Measurements from ENCODE around the gene CRB1.

DNA sequence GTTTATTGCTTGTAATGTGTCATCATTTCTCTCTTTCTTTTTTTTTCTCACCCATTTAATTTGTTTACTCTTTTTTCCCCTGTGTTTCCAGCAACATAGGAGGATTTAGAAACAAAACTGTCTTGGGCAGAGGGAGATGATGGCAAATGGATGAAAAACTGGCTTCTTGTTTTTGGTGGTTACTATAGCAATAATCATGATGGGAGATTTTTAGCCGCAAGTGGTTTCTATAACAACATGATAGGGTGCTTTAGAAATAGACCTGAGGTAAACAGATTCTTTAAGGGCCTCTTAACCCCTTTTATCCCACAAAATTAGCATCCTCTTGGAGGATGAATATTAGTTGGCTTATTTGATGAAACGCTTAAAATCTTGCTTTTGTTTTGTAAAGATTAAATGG is 51.6 kb downstream of the CRB1 start:
- no peak for TF ChIP-seq TCF4 (CRISPR knock-in tag; IDR thresholded peaks at IDR 0.05; ENCODE audit: borderline replicate concordance)
- TF ChIP-seq, protein P1, sequence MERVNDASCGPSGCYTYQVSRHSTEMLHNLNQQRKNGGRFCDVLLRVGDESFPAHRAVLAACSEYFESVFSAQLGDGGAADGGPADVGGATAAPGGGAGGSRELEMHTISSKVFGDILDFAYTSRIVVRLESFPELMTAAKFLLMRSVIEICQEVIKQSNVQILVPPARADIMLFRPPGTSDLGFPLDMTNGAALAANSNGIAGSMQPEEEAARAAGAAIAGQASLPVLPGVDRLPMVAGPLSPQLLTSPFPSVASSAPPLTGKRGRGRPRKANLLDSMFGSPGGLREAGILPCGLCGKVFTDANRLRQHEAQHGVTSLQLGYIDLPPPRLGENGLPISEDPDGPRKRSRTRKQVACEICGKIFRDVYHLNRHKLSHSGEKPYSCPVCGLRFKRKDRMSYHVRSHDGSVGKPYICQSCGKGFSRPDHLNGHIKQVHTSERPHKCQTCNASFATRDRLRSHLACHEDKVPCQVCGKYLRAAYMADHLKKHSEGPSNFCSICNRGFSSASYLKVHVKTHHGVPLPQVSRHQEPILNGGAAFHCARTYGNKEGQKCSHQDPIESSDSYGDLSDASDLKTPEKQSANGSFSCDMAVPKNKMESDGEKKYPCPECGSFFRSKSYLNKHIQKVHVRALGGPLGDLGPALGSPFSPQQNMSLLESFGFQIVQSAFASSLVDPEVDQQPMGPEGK (CRISPR knock-in tag; IDR thresholded peaks at IDR 0.05; ENCODE audit: borderline replicate concordance): no peak
- no peak for TF ChIP-seq ZC3H10 (CRISPR knock-in tag; IDR thresholded peaks at IDR 0.05)
- no peak for TF ChIP-seq ZNF70 (CRISPR knock-in tag; IDR thresholded peaks at IDR 0.05)
- TF ChIP-seq SNAI2 (CRISPR knock-in tag; IDR thresholded peaks at IDR 0.05): no peak
- no peak for TF ChIP-seq RARB (CRISPR knock-in tag; IDR thresholded peaks at IDR 0.05)
- no peak for TF ChIP-seq ZFP30 (CRISPR knock-in tag; IDR thresholded peaks at IDR 0.05)
- TF ChIP-seq, protein P2, sequence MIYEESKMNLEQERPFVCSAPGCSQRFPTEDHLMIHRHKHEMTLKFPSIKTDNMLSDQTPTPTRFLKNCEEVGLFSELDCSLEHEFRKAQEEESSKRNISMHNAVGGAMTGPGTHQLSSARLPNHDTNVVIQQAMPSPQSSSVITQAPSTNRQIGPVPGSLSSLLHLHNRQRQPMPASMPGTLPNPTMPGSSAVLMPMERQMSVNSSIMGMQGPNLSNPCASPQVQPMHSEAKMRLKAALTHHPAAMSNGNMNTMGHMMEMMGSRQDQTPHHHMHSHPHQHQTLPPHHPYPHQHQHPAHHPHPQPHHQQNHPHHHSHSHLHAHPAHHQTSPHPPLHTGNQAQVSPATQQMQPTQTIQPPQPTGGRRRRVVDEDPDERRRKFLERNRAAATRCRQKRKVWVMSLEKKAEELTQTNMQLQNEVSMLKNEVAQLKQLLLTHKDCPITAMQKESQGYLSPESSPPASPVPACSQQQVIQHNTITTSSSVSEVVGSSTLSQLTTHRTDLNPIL (CRISPR knock-in tag; IDR thresholded peaks at IDR 0.05; ENCODE audit: low read depth): no peak
- TF ChIP-seq ZFP3 (CRISPR knock-in tag; IDR thresholded peaks at IDR 0.05): no peak
- no peak for TF ChIP-seq BACH2 (CRISPR knock-in tag; IDR thresholded peaks at IDR 0.05; ENCODE audit: borderline replicate concordance)

Data from SK-N-SH treated with all-trans-retinoic acid at 6 μM for 48 hours (cell line).